Parathyroid adenoma (tissue), 2 donors: ENCODE data around the gene PLCB3.

Experiments
- H2AFZ ChIP-seq: fragments of 300-600 bp; sonication (generic); one replicate; pipeline ENCODE4 v1.7.0; 2017; ENCODE audit warnings: antibody characterized with exemption, mild to moderate bottlenecking
- H3K27ac ChIP-seq: fragments of 300-600 bp; sonication (generic); one replicate; pipeline ENCODE4 v1.7.0; 2017
- H3K27me3 ChIP-seq: fragments of 300-600 bp; sonication (generic); one replicate; pipeline ENCODE4 v1.7.0; 2017; ENCODE audit warnings: low read length; ENCODE audit not compliant: control insufficient read depth, insufficient read depth
- H3K36me3 ChIP-seq: fragments of 300-600 bp; sonication (generic); one replicate; pipeline ENCODE4 v1.7.0; 2017; ENCODE audit warnings: low read length; ENCODE audit not compliant: control insufficient read depth, insufficient read depth
- H3K4me1 ChIP-seq: fragments of 300-600 bp; sonication (generic); one replicate; pipeline ENCODE4 v1.7.0; 2017; ENCODE audit warnings: control low read depth
- H3K4me2 ChIP-seq: fragments of 300-600 bp; sonication (generic); one replicate; pipeline ENCODE4 v1.7.0; 2017; ENCODE audit warnings: low read length
- H3K4me3 ChIP-seq: fragments of 300-600 bp; sonication (generic); one replicate; pipeline ENCODE4 v1.7.0; 2017; ENCODE audit warnings: low read depth, low read length
- H3K79me2 ChIP-seq: fragments of 300-600 bp; sonication (generic); one replicate; pipeline ENCODE4 v1.7.0; 2017; ENCODE audit warnings: control low read depth
- H3K9ac ChIP-seq: fragments of 300-600 bp; sonication (generic); one replicate; pipeline ENCODE4 v1.7.0; 2017; ENCODE audit warnings: mild to moderate bottlenecking
- H3K9me3 ChIP-seq: fragments of 300-600 bp; sonication (generic); one replicate; pipeline ENCODE4 v1.7.0; 2017; ENCODE audit warnings: low read length; ENCODE audit not compliant: control insufficient read depth
- TF ChIP-seq, protein P1 (sequence below): fragments of 300-600 bp; sonication (generic); IDR thresholded peaks from one replicate; pipeline ENCODE4 v1.7.0; 2017; ENCODE audit warnings: antibody characterized with exemption, mild to moderate bottlenecking
- donor health status: primary hyperparathyroidism.

The PLCB3 gene

DNA sequence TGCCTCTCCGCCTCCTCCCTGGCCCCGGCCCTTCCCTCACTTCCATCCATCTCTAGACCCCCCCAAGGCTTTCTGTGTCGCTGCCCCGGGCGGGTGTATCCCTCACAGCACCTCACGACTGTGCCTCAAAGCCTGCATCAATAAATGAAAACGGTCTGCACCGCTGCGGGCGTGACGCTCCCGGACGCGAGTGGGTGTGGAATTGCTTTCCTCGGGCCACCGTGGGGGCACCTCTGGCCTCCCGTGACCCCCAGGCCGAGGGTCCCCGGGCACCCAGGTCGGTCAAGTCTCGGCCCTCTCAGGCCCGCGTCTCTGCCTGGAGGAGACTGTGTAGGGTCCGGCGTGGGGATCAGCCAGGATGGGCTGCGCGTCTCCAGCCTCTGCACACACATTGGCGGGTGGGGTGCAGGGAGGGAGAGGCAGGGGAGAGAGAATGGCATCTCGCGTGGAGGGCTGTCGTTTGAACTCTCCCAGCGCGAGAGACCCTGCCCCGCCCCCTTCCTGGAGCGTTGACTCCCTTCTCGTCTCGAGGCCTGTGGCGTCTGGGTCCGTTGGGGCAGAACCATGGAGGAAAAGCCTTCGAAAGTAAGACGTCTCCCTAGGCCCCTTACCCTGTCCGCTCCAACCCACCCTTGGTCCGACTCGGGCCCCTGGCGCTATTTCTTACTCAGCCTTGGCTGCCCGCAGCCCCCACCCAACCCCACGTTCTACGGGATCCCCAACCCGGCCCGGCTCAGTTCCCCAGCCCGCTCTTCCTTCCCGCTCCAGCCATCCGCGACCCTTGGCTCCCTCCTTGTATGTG lies 48.7 kb downstream of the PLCB3 start, which contains the start of gene CATSPERZ:
Gene CATSPERZ (plus strand): TSS at position 512 of the 802 bp plus-strand sequence. CDS start 53 bp downstream, at position 565.
- TF ChIP-seq, protein P1, sequence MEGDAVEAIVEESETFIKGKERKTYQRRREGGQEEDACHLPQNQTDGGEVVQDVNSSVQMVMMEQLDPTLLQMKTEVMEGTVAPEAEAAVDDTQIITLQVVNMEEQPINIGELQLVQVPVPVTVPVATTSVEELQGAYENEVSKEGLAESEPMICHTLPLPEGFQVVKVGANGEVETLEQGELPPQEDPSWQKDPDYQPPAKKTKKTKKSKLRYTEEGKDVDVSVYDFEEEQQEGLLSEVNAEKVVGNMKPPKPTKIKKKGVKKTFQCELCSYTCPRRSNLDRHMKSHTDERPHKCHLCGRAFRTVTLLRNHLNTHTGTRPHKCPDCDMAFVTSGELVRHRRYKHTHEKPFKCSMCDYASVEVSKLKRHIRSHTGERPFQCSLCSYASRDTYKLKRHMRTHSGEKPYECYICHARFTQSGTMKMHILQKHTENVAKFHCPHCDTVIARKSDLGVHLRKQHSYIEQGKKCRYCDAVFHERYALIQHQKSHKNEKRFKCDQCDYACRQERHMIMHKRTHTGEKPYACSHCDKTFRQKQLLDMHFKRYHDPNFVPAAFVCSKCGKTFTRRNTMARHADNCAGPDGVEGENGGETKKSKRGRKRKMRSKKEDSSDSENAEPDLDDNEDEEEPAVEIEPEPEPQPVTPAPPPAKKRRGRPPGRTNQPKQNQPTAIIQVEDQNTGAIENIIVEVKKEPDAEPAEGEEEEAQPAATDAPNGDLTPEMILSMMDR = no peak
- H3K9ac ChIP-seq = no peak within 1 kb of the TSS
- H3K27me3 ChIP-seq = no peaks in the 10 kb centered on the region
- peaks cover 3% of the 10 kb centered on the region for H3K4me1 ChIP-seq
- H2AFZ ChIP-seq = peak within 1 kb of the TSS; percentile 74
- peak within 1 kb of the TSS; percentile 52 for H3K4me3 ChIP-seq
- H3K9me3 ChIP-seq = no peaks in the 10 kb centered on the region
- no peaks in the 10 kb centered on the region for H3K36me3 ChIP-seq
- H3K4me2 ChIP-seq = peak within 1 kb of the TSS; percentile 65
- H3K27ac ChIP-seq = no peak within 1 kb of the TSS
- H3K79me2 ChIP-seq = no peaks in the 10 kb centered on the region

DNA sequence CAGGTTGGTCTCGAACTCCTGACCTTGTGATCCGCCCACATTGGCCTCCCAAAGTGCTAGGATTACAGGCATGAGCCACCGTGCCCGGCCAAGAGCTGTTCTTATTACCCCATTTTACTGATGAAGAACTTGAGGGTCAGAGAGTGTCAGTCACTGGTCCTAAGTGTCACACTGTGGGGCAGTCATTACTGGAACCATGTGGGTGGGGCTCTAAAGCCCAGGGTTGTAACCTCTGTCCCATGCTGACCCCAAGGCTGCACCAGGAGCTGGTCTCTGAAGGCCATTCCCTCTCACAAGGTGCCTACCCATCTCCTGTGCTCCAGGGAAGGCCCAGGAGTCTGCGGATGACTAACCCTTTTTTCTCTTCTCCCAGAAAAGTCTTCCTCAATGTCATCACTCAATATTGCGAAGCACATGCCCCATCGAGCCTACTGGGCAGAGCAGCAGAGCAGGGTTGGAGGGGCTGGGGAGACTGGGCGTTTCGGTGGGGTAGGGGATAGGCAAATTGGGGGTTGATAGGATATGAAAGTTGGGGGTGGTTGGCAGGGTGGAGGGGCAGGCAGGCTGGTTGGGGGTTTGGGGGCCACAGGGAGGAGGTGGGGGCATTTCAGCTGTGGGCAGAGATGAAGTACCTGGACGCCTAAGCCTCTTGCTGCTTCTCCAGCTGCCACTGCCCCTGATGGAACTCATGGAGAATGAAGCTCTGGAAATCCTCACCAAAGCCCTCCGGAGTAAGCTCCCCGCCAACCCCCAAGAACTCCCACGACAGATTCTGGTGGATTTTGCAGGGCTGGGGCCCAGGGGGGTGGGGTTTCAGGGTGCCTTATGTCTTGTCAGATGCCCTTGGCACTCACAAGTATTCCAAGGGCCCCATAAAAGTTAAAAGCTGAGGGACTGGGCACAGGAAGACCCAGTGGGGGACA lies 52.0 kb downstream of the PLCB3 start:
- TF ChIP-seq, protein P1 = no peak
- Histone ChIP-seq H3K4me3 (no peak overlapping the region), H3K27ac (peak overlapping the region; percentile 97), H3K79me2 (no peaks in the 10 kb centered on the region), H3K9ac (no peak overlapping the region), H3K4me1 (peaks cover 8% of the 10 kb centered on the region), H3K4me2 (peak overlapping the region; percentile 88), H3K27me3 (no peaks in the 10 kb centered on the region), H3K9me3 (no peaks in the 10 kb centered on the region), H3K36me3 (no peaks in the 10 kb centered on the region), H2AFZ (no peak overlapping the region)

DNA sequence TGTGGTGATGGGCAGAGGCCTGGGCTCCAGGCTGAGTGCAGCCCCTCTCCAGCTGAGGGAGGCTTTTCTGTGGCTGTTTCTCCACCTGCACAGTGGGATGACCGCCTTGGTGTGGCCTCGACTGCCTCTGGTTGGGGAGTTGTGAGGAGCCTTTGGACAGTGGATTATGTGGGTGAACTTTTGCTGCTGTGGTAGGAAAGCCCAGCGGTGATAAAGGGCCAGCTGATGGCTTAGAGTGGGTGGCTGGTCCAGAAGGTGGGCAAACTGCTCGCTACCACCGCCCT lies 52.6 kb downstream of the PLCB3 start:
- Histone ChIP-seq H3K36me3 (no peaks in the 10 kb centered on the region), H3K4me3 (peak overlapping the region; percentile 78), H3K79me2 (no peaks in the 10 kb centered on the region), H3K9me3 (no peaks in the 10 kb centered on the region), H3K27ac (peak overlapping the region; percentile 97), H3K9ac (no peak overlapping the region), H3K4me2 (peak overlapping the region; percentile 88), H2AFZ (peak overlapping the region; percentile 76), H3K4me1 (peaks cover 8% of the 10 kb centered on the region), H3K27me3 (no peaks in the 10 kb centered on the region)
- TF ChIP-seq, protein P1 = no peak

DNA sequence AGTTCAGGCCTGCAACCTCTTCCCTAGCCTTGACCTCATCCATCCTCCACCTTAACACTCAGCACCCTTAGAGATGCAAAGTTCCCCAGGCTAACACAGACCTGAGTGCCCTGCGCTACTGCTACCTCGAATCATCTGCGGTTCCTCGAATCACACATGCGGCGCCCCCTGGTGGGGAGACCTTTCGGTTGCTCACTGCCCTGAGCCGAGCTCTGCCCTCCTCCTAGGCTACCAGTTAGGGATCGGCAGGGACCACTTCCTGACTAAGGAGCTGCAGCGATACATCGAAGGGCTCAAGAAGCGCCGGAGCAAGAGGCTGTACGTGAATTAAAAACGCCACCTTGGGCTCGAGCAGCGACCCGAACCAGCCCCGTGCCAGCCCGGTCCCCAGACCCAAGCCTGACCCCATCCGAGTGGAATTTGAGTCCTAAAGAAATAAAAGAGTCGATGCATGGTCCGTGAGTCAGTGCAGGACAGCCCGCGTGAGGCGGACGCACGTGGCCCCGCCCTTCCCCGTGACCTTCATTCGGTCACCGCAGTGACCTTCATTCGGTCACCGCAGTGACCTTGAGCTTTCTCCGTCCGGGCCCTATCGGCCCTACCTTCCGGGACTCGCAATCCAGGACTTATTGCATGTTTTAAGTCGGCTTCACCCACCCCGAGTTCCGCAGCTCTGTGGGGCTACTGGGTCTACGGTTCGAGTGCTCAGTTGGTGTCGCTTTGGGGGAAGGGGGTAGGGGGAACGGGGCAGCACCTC lies 53.2 kb downstream of the PLCB3 start:
- H3K9ac ChIP-seq = no peak overlapping the region
- H3K4me1 ChIP-seq = peaks cover 8% of the 10 kb centered on the region
- TF ChIP-seq, protein P1 = peak; percentile 64
- H3K36me3 ChIP-seq = no peaks in the 10 kb centered on the region
- H2AFZ ChIP-seq = peak overlapping the region; percentile 76
- no peaks in the 10 kb centered on the region for H3K27me3 ChIP-seq
- no peaks in the 10 kb centered on the region for H3K9me3 ChIP-seq
- peak overlapping the region; percentile 78 for H3K4me3 ChIP-seq
- H3K79me2 ChIP-seq = no peaks in the 10 kb centered on the region
- peak overlapping the region; percentile 97 for H3K27ac ChIP-seq
- H3K4me2 ChIP-seq = peak overlapping the region; percentile 88
